ENCODE data around the gene FXYD6.

FXYD6 gene

GRCh38 chr11:117859488-117860112, 16.9 kb downstream of the FXYD6 start:
- TF ChIP-seq RAD21 (IDR thresholded peaks at IDR 0.05; ENCODE audit: low read depth), result no peak
- TF ChIP-seq TCF12 (IDR thresholded peaks at IDR 0.05; ENCODE audit: low read depth), result no peak
- no peak for TF ChIP-seq TAF1 (IDR thresholded peaks at IDR 0.05; ENCODE audit: low read depth)
- no peak for TF ChIP-seq TEAD4 (IDR thresholded peaks at IDR 0.05)
- TF ChIP-seq USF1 (IDR thresholded peaks at IDR 0.05), result no peak
- no peak for TF ChIP-seq EP300 (IDR thresholded peaks at IDR 0.05; ENCODE audit: borderline replicate concordance)

- TF ChIP-seq ZBTB7A (IDR thresholded peaks at IDR 0.05; ENCODE audit: low read depth) (no peak), CREB1 (IDR thresholded peaks at IDR 0.05; ENCODE audit: low read depth) (no peak), REST (IDR thresholded peaks at IDR 0.05; ENCODE audit: low read depth) (no peak), NFIC (IDR thresholded peaks at IDR 0.05) (no peak), USF1 (IDR thresholded peaks at IDR 0.05) (no peak), TEAD4 (IDR thresholded peaks at IDR 0.05) (no peak), FOXM1 (IDR thresholded peaks at IDR 0.05; ENCODE audit: borderline replicate concordance, low read depth) (no peak), TCF12 (IDR thresholded peaks at IDR 0.05; ENCODE audit: low read depth) (no peak), TAF1 (IDR thresholded peaks at IDR 0.05; ENCODE audit: low read depth) (no peak), MAX (IDR thresholded peaks at IDR 0.05) (no peak), CEBPB (IDR thresholded peaks at IDR 0.05) (no peak), EP300 (IDR thresholded peaks at IDR 0.05; ENCODE audit: borderline replicate concordance) (no peak), YY1 (IDR thresholded peaks at IDR 0.05; ENCODE audit: low read depth) (no peak), EGR1 (IDR thresholded peaks at IDR 0.05) (no peak), RAD21 (IDR thresholded peaks at IDR 0.05; ENCODE audit: low read depth) (no peak)
Observed at GRCh38 chr11:117859061-117859460, 17.4 kb downstream of the FXYD6 start.

- TF ChIP-seq TAF1 (IDR thresholded peaks at IDR 0.05; ENCODE audit: low read depth) (no peak), TCF12 (IDR thresholded peaks at IDR 0.05; ENCODE audit: low read depth) (no peak), FOXM1 (IDR thresholded peaks at IDR 0.05; ENCODE audit: borderline replicate concordance, low read depth) (no peak), EP300 (IDR thresholded peaks at IDR 0.05; ENCODE audit: borderline replicate concordance) (no peak), REST (IDR thresholded peaks at IDR 0.05; ENCODE audit: low read depth) (no peak), RAD21 (IDR thresholded peaks at IDR 0.05; ENCODE audit: low read depth) (no peak), MAX (IDR thresholded peaks at IDR 0.05) (no peak), CREB1 (IDR thresholded peaks at IDR 0.05; ENCODE audit: low read depth) (no peak), USF1 (IDR thresholded peaks at IDR 0.05) (no peak), EGR1 (IDR thresholded peaks at IDR 0.05) (no peak), ZBTB7A (IDR thresholded peaks at IDR 0.05; ENCODE audit: low read depth) (no peak), YY1 (IDR thresholded peaks at IDR 0.05; ENCODE audit: low read depth) (no peak), NFIC (IDR thresholded peaks at IDR 0.05) (no peak), TEAD4 (IDR thresholded peaks at IDR 0.05) (no peak)
Observed at GRCh38 chr11:117857734-117858414, 18.6 kb downstream of the FXYD6 start.

GRCh38 chr11:117855912-117856651, 20.4 kb downstream of the FXYD6 start:
- TF ChIP-seq RAD21 (IDR thresholded peaks at IDR 0.05; ENCODE audit: low read depth), result no peak
- no peak for TF ChIP-seq REST (IDR thresholded peaks at IDR 0.05; ENCODE audit: low read depth)
- no peak for TF ChIP-seq CREB1 (IDR thresholded peaks at IDR 0.05; ENCODE audit: low read depth)
- TF ChIP-seq MAX (IDR thresholded peaks at IDR 0.05), result no peak
- no peak for TF ChIP-seq TEAD4 (IDR thresholded peaks at IDR 0.05)
- TF ChIP-seq NFIC (IDR thresholded peaks at IDR 0.05), result no peak
- TF ChIP-seq TAF1 (IDR thresholded peaks at IDR 0.05; ENCODE audit: low read depth), result no peak
- no peak for TF ChIP-seq EGR1 (IDR thresholded peaks at IDR 0.05)
- no peak for TF ChIP-seq USF1 (IDR thresholded peaks at IDR 0.05)
- TF ChIP-seq TCF12 (IDR thresholded peaks at IDR 0.05; ENCODE audit: low read depth), result no peak

Data from Ishikawa (cell line).